ENCODE results near the gene PRSS21.

- TF ChIP-seq CTCF (conservative IDR thresholded peaks at IDR 0.05) (no peak), ZFX (IDR thresholded peaks at IDR 0.05) (no peak)
These were observed 28.1 kb downstream of the PRSS21 start for GRCh38 chr16:2845116-2845515.
